GM21529 (cell line): ENCODE results near the gene CIBAR2.

Experiments
- ATAC-seq: cut with Tn5 transposase; IDR thresholded peaks from one replicate; pipeline ENCODE4 v1.9.1; 2021; ENCODE audit not compliant: unreplicated experiment

Gene CIBAR2

DNA sequence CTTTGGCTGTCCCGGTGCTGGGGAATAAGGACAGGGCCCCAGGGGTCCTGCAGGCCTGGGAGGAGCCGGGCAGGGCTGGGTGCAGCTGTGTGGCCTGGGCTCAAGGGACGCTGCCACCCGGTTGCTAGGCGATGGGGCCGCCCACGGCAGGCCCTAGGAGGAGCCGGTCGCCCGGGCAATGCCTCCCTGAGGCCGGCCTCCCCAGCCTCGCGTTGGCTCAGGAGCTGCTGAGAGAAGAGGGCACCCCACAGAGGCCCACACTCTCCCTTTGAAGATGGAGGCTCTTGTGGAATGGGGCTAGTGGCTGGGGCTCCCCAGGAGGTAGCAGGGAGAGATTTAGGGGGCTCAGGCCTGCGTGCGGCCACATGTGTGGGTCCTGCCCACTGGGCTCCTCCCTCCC is at the start of gene CIBAR2:
Gene CIBAR2, minus strand, starts transcription at position 109 of the 400 bp plus-strand sequence. CDS start 120 bp downstream, outside the sequence.
- no peak for ATAC-seq

DNA sequence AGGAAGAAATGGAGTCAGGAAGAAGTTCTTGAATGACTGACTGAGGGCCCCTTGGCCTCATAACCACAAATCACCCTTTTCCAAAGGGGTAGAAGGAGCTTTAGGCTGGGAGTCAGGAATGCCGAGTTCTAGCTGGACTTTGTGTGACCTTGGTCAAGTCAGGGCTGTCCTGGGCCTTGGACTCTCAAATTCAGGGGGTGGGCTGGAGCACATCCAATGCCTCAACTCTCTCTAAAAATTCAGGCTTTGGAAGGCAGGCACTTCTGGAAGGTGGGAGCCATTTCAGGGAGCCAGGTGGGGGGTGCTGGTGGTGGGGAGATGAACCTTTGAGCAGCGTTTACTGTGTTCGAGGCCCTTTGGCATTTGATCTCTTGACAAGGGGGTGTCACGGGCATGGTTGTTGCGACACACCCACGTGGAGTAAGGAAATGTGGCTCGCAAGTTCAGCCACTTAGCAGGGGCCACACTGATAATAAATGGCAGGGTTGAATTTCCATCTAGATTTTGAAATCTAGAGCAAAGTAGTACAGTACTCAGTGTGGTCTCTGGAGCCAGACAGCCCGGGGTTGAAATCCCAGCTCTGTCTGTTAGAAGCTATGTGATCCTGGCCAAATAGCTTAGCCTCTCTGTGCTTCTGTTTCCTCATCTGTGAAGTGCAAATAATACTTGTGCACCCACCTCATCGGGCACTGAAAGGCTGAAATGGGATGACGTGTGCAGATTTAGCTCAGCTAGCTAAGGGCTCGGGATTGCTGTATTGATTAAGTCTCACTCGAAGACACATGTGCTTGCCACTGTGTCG is 47.1 kb upstream of the CIBAR2 start:
- ATAC-seq = no peak

DNA sequence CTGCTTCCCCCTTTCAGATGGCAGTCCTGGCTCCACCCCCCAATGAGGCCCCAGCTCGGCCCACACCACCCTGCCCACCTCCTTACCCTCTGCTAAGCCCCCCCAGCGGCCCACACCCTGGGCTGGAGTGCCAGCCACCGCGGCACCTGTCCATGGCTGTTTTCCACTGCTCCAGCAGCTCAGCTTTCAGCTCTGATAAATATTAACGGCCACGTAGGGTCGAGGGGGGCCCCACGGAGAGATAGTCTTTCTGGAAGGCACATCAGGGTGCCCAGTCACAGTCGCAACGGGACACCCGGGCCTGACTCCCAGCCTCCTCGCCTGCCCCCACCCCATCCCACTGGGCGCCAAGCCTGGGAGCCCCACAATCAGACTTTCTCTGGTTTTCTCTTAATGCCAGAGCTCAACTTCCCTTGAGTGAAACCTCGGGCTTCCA is 46.5 kb upstream of the CIBAR2 start:
- ATAC-seq = no peak

DNA sequence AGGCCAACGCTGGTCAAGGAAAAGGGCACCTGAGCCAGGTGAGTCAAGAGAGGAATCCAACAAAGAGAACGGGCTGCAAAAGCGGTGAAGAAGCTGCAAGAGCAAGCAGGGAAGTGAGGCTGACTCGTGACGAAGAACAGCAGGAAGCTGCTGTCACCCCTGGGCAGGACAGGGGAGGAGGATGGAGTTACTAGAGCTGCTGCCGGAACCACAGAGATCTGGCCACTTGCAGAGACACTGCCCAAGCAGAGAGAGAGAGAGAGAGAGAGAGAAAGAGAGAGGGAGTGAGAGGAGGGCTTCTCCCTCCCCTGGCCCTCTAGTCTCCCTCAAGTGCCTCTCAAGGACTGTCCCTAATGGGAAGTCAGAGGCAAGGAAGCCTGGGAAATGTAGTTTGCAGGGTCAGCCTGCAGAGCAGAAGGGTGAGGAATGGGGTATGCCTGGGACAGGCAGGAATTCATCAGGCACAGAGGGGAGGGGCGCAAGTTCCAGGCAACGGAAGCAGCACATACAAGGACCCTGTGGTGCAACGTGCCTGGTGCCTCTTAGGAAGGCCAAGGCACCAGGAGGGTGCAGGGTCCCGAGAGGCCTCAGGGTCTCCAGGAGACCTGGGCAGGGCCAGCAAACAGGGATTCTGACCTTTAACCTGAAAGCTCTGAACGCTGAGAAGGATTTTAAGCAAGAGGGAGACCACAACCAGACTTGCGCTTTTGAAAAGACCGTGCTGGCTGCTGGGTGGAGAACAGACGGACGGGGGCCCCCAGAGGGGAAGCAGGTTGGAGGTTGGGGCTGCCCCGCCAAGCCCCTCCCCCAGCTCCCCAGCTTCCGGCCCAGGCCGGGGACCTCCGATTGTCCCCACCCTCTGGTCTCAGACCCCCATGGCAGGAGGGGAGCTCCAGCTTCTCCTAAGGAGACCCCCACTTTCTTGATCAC is 45.8 kb upstream of the CIBAR2 start:
- ATAC-seq = no peak

DNA sequence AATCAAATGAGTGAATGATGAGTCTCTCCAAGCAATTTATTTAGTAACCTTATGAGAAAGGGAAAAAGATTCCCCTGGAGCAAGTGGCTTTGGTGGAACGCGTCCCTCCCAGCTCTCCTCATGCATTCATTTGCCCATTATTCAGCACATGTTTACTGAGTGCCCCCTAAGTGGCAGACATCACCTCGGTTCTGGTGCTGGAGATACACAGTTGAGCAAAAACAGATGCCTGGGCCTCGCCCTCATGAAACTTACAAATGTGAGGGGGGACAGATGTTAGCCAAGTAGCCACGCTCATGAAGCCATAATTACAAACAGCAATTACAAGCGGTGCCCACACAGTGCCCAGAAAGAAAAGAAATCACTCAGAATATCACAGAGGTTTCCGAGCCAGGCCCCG is 45.1 kb upstream of the CIBAR2 start:
- no peak for ATAC-seq

DNA sequence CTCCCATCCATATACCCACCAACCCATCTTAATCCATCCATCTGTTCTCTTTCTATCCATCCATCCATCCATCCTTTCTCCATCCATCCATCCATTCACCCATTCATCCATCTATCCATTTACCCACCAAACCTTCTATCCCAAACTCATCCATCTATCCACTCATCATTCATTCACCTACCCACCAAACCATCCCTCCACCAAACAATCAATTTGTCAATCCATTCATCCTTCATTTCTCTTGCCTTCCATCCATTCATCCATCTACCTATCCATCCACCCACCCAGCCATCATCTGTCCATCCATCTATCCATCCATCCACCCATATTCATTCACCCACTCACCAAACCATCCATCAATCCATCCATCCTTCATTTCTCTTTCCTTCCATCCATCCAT is 44.6 kb upstream of the CIBAR2 start:
- no peak for ATAC-seq

DNA sequence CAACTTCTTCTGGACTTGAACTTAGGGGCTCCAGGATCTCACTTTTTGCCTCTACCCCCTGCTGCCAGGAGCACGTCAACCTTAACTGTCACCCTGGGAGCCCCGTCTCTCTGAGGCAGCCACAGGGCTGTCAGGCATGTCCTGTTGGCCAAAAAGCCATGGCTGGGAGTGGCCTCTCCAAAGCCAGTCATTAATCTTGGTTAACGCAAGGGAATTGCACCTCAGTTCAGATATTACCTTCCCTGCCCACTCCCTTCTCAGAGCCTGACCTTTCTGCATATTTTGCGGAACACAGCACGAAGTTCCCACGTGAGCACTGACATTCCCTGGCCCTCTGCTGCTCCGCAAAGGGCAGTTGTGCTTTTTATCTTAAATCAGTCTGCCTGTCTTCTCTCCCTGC is 44.2 kb upstream of the CIBAR2 start:
- no peak for ATAC-seq

DNA sequence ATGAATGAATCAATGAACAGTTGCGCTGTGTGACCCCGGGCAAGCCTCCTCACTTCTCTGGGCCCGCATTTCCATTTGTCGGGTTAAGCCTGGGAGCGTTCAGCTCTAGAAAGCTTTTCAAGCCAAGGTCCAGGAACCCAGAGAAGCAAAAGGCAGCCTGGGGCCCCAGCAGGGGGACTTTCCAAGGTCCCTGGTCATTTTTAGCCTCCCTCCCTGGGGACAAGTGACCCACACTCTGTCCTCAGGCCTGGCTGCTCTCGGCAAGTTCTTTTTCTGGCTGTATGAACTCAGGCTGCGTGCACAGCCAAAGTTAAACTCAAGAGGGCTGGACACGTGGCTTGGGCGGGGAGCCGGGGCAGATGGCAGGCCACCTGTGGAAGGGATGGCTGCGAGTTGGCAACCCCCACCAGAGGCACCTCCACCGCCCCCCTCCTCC is 41.4 kb upstream of the CIBAR2 start:
- no peak for ATAC-seq

DNA sequence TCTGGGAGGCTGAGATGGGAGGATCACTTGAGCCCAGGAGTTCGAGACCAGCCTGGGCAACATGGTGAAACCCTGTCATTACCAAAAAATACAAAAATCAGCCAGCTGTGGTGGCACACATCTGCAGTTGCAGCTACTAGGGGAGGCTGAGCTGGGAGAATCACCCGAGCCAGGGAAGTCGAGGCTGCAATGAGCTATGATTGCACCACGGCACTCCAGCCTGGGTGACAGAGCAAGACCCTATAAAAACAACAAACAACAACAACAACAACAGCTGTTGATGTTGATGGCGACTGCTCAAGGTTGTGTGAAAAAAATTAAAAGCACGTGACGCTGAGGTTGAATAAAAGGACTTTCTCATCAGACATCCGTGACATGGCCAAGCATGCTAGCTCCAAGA is 40.8 kb upstream of the CIBAR2 start:
- no peak for ATAC-seq

DNA sequence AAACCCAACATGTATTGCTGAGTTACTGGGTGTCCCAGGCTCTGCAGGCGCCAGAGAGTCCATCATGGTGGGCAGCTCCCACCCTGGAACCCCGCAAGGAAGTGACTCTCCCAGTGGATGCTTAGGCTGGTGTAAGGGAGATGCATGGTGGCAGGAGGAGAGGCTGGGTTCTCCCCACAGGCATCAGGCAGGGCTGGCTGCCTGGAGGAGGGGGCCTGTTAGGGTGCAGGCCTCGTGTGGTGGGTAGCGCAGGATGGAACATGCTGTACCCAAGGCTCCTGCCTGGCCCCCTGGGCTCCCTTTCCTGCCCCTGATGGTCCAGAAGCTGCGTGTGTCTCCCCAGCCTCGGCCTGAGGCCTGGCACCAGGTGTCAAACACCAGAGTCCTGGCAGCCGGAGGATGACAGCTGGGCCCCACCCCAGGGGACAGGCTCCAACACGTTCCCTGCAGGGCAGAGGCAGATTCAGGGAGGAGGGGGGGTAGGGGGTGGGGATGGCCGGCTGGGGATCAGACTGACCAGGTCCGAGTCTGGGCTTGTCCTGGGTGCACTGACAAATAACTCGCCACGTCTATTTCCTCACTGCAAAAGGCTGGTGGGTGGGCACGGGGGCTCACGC is 40.2 kb upstream of the CIBAR2 start:
- no peak for ATAC-seq

DNA sequence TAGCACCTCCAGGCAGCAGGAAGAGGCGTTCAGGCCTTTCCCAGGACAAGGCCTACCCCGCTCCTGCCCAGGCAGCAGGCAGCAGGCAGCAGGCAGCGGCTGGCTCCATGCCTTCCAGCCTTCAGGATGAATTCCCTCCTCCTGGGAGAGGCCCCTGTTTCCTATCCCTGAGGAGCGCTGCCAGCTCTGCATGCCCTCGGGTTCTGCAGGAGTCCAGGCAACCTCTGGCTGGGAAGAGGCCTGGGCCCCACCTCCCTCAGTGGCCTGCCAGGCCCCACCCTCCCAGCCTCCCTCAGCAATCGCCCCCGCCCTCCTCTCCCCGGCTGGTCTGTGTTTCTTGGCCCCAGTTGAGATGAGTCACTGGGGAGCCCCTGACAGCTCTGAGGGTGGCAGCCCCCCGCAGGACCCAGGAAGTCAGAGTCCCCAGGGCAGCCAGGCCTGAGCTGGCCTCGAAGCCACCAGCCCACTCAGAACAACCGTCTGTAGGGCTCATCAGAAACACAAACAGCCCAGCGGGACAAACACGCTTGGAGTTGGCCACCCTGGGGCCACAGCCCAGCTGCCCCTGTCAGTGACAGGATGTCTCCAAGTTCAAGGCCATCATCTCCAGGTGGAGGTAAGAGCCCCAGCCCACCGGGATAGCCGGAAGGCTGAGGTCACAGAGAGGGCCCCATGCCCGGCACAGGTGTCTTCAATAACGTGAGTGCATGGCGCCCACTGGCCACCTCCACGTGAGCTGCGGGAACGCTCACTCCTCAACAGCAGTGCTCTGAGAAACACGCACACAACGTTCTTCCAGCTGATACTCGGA is 39.5 kb upstream of the CIBAR2 start:
- no peak for ATAC-seq

DNA sequence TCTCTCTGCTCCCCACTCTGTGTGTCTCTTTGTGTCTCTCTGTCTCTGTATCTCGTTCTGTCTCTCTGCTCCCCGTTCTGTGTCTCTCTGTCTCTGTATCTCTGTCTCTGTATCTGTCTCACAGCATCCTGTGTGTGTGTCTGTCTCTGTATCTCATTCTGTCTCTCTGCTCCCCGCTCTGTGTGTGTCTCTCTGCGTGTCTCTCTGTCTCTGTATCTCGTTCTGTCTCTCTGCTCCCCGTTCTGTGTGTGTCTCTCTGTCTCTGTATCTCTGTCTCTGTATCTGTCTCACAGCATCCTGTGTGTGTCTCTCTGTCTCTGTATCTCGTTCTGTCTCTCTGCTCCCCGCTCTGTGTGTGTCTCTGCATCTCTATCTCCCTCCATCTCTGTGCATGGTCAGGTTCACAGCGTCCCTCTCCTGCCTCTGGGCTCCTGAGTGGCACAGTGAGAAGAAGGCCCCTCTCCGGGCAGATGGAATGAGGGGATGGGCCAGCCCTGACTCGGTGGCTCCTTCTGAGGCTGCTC is 38.9 kb upstream of the CIBAR2 start:
- no peak for ATAC-seq

DNA sequence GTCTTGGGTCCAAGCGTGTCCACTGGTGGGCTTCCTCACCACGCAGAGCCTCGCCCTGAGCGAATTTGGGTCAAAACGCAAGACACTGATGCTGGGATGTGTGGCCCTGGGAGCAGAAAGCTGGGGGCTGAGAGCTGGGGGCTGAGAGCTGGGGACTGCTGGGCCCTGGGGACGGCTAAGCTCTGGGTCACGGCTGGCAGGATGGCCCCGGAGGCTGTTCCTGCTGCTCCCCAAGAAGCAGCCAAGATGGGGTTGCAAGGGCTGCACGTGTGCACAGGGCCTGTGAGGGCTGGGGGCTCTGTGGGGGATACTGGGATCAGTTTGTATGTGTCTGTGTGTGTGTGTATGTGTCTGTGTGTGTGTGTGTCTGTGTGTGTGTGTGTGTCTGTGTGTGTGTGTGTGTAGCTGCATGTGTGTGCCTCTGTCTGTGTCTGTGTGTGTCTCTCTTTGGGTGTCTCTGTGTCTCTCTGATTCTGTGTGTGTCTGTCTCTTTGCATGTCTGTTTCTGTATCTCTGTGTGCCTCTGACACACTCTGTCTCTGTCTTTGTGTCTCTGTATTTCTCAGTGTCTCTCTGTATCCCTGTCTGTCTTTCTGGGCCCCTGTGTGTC is 38.2 kb upstream of the CIBAR2 start:
- no peak for ATAC-seq

DNA sequence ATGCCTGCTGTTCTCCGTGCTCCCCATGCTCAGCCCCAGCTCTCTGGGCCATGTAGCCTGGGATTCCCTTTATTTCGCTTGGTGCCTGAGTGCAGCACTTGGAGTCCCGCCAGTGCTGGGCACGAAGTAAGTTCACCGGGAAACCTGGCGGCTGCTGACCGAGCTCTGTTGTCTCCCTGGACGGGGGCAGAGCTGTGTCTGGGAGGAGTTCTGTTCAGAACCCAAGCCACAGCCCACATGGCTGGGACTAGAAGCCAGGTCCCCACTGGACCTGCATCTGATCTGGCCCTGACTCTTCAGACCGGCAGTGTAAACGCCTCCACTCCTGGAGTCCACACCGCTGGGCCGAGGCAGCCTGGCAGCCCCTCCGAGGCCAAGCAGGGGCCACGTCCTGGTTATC is 37.5 kb upstream of the CIBAR2 start:
- ATAC-seq = no peak

DNA sequence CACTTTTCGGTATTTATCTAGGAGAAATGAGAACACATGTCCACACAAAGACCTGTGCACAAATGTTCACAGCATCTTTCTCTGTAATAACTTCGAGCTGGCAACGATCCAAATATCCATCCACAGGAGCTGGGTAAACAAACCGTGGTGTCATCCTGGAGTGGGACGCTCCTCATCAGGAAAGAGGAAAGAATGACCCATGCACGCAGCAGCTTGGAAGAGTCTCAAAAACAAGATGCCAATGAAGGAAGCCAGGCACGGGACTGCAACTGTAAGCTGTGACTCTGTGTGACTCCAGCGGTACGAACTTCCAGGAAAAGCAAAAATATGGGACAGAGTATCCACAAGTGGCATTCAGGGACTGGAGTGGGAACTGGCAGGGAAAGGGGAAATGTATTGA is 36.7 kb upstream of the CIBAR2 start:
- no peak for ATAC-seq

DNA sequence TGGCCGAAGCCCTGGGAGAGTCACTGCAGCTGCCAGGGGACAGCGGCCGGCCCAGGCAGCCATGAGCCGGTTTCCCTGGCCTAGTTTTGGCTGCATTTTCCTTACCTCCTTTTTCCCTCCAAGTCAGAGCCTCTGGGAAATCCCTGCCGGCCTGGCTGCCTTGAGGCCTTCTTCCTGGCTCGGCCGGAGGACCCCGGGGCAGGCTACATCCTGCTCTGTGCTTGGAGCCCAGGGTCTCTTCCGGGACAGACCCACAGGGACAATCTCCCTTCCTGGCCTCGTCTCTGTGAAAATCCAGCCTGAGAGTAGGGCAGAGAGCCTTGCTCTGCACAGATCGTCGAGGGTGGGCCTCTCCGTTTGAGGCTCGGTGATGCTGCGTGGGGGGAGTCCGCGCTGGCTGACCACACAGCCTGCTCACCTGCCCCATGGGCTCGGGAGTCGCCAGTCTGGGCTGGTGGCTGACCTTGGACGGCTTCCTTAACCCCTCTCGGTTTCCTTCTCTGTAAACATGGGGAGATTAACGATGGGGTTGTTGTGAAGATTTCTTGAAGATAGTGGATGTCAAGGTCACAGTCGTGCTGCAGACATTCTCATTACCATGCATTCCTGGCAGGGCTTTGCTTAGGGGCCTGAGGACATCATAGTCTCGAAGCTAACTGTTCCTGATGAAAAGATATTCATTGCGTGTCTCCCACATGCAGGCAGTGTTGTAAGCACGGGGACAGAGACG is 34.8 kb upstream of the CIBAR2 start:
- ATAC-seq = no peak

DNA sequence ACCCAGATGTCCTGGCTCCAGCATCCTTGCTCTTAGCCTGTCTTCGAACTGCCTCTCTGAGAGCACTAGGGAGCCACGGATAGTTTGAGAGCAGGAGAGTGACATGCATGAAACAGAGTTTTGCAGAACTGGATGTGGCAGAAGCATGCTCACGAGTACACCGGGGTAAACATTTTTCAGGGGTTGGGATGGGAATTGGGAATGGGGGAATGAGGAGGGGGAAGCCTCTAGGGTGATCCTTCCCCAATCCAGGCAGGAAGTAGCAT is 34.2 kb upstream of the CIBAR2 start:
- no peak for ATAC-seq

DNA sequence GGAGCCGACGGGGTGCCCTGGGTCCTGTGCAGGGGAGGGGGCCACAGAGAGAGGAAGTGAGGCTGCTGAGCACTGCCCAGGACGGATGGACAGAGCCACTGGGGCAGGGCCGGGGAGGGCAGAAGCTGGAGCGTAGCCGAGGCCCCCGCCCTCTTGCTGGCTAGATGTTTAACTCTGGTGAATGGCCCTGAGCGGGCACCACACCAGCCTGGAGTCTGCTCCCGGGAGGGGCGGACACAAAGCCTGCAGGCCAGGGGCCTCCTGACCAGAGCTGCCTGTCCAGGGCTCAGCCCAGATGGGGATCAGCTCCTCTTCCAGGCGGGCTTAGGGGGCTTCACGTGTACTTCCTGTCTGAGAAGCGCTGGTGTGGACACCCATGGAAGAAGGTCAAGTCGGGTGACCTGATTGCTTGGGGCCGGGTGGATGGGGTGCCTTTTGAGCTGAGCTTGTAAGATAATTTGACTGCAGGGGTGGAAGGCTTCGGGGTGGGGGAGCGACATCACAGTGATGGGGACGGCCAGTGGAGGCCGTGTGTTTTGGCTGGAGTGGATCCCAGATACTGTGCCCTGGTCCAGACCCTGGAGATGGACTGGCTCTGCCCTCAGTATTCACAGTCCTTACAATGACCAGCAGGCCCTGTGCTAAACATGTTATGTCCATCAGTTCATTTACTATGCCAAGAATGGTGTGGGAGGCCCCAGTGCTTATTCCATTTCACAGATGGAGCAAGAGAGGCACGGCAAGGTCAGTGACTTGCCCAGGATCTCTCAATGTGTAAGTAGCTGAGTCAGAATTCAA is 33.7 kb upstream of the CIBAR2 start:
- no peak for ATAC-seq

DNA sequence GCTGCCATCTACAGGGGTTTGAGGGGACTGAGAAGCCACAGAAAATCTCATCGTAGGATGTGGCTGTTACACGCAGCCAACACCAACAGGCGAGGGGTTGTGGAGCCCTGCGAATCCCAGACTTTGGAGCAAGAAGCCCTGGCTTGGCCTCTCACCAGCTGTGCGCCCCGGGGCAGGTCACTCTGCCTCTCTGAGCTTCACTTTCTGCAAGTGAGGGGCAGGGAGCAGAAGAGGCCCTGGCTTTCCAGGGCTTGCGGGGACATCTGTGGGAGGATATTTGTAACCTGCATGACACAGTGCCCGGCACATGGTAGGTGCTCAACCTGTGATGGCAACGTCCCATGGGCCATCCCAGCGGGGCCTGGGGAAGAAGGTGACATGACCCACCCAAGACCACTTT is 32.9 kb upstream of the CIBAR2 start:
- no peak for ATAC-seq
